ENCODE measurements around the gene BCAR3.

DNA sequence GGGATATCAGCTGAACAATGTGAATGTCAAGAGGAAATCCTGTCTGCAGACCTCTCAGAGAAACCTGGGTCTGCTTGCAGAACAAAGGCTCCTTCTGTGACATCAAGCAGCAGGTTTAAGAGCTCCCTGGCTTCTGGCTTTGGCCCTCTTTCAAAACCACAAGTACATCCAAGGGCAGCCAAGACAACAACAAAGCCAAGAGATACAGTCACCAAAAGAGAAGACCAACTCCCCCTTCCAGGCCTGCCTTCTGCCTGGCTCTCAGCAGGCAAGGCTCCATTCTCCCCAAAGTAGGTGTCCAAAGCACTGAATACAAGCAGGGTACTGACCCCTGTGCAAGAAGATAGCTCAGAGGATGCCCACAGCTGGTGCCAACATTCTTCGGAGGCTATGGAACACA lies 11.5 kb downstream of the BCAR3 start:
- no peak for TF ChIP-seq KLF8 (tag by site-specific recombination; IDR thresholded peaks at IDR 0.05)
- no peak for TF ChIP-seq TCF7L2 (IDR thresholded peaks at IDR 0.05; ENCODE audit: borderline replicate concordance, low read depth, low read length)
- TF ChIP-seq, protein P1, sequence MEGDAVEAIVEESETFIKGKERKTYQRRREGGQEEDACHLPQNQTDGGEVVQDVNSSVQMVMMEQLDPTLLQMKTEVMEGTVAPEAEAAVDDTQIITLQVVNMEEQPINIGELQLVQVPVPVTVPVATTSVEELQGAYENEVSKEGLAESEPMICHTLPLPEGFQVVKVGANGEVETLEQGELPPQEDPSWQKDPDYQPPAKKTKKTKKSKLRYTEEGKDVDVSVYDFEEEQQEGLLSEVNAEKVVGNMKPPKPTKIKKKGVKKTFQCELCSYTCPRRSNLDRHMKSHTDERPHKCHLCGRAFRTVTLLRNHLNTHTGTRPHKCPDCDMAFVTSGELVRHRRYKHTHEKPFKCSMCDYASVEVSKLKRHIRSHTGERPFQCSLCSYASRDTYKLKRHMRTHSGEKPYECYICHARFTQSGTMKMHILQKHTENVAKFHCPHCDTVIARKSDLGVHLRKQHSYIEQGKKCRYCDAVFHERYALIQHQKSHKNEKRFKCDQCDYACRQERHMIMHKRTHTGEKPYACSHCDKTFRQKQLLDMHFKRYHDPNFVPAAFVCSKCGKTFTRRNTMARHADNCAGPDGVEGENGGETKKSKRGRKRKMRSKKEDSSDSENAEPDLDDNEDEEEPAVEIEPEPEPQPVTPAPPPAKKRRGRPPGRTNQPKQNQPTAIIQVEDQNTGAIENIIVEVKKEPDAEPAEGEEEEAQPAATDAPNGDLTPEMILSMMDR (tag by site-specific recombination; IDR thresholded peaks at IDR 0.05) = no peak
